CD1c-positive myeloid dendritic cell (primary cell): Measurements from ENCODE around the gene GALNT10.

Source experiments
- DNase-seq: peaks from one replicate; pipeline ENCODE4 v3.0.0-alpha.2; 2016; ENCODE audit errors: extremely low spot score

Gene GALNT10

DNA sequence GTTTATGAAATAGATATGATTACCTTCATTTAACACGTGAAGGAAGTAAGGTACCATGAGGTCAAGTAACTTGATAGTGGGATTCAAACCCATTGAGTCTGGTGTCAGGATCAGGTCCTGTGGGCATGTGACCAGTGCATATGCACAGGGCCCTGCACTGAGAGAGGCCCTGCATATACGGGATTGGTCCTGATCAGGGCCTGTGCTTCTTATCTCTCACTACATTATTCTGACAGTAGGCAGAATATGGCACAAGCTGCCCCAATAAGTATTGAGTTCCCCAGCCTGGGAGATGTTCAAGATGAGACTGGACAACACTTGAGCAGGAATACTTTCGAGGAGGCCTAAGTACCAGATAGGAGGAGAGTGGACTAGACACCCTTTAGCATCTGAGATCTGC lies 44.0 kb downstream of the GALNT10 start:
- DNase-seq: no peak

DNA sequence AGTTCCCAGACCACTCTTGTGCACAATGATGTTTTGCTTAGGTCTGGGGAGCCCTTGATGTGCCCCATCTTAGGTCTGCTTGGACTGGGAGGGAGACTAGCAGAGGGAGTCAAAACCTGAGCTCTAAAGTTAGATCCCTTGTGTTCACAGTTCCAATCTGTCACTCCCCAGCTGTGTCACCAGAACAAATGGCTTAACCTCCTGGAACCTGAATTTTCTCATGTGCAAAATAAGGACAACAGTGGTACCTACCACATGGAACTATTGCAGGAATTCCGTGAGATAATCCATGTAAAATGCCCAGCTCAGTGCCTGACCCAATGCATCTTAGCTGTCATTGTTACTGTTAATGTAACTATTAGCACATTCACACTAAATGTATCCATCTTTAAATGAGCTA lies 45.5 kb downstream of the GALNT10 start:
- DNase-seq: no peak

DNA sequence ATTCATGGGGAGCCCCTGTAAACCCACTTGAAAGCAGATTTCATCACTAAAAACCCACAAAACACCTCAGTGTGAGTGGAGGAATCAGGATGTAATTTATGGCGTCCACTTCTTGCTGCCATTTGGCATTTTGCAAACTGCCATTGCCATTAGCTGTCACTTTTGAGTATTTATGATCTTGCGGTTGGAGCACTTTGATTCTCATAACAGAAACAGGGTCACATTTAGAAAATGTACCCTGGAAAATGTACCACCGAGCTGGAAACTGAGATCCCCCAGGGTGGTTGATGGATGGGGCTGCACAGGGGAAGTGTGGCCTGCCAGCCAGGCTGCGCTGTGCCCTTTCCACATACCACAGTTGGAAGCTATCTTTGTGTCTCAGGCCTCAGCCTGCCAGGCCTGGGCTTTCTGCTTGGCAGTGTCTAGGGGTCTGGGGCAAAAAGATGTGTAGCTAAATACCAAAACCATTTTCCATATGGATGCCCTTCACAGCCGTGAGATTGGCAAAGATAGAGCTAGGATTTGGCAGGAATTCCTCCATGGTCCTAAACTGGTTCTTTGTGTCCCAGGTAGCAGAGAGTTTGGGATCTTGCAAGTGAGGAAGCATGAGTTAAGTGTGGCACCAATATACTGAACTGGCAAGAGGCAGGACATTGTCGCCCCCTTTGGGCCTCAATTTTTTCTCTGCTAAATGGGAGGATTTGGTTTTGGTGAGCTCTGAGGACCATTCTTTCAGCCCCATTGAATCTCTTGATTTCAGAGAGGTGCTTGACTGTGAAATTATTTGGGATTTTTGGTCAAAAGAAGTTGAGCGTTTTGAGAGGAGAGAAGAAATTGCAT lies 46.2 kb downstream of the GALNT10 start:
- DNase-seq: no peak

DNA sequence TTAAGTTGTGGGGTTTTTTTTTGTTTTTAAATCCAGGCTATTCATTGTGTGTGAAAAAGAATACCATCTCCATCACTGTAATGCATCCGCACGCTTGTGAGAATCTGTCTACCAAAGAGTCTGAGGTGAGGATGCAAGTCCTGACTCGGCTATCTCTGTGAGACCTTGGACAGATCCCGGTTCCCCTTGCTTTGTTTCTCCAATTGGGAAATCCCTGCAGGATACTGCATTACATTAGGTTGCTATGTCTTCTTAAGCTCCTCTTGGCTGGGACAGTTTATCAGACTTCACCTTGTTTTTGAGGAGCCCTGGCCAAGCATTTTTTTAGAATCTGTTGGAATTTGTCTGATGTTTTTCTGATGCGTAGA lies 46.8 kb downstream of the GALNT10 start:
- no peak for DNase-seq

DNA sequence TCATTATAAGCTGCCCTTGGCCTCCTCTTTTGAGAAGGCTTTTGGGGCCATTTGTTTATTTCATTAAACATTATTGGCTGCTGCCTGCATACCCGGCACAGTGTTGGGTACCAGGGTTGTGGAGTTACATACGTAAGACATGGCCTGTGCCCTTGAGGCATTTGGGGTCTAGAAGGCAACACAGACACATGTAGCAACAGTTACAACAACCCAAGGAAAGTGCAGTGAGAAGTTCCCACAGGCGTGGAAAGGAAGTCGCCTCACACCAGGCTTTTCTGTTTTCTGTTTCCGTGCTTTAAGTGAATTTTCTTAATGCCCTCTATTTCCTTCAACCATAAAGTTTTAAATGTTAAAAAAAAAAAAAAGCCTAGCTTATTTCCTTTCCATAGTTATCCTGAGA lies 47.4 kb downstream of the GALNT10 start:
- no peak for DNase-seq

DNA sequence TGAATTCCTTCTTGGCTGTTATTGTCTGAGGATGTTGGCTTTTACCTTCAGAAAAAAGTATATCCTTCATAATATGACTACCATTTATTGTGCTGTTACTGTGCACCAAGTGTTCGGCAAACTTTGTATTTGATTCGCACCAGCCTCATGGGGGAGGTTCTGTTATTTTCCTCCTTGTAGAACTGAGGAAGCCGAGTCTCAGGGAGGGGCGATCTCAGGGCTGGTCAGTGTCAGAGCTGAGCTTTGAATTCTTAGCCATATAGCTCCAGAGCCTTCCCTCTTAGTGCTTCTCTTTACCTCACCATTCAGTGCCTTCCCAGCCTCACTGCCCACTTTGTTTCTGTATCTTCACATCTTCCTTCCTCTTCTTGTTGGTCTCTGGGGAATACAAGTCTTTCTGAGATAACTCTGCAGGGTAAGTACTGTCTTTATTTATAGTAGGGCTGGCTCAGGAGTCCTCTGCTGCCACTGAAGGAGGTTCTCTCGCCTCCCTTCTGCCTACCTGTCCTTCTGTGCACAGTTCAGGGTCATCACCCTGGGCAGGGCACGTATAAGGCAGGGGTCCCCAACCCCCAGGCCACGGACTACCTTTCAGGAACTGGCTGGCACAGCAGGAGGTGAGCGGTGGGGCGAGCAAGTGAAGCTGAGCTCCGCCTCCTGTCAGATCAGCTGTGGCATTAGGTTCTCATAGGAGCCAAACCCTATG lies 48.4 kb downstream of the GALNT10 start:
- no peak for DNase-seq

DNA sequence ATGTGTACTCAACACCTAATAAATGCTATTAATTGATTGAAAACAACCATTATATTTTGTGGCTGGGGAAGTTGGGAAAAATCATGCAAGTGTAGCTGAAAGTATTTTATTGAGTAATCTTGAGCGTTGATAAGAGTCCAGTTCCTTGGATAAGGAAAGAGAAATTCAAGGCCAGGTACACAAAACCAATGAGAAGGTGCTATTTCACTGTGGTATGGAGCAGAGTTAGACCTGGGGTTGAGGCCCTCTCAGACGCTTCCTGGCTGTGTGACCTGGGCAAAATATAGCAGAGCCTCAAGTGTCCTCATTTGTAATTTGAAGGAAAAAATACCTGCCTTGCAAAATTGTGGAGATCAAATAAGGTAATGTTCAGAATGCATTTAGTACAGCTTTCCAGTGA lies 50.1 kb downstream of the GALNT10 start:
- DNase-seq: no peak

DNA sequence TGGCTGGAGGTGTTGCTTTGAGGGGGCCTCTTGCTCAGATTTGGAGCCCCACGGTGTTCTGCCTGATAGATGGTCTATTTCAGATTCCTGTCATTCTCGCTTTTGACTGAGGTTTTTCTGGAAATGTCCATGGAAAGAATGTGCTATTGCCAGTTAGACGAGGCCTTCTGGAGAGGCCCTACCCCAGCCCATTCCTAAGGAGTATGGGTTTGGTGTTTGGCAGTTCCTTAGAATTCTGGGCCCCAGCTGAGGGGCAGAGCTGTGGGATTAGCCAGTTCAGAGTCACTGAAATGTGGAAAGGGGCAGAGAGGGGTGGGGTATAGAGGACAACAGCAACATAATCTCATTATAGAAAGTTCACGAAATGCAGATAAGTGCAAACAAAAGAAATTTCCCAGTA lies 50.5 kb downstream of the GALNT10 start:
- DNase-seq: no peak

DNA sequence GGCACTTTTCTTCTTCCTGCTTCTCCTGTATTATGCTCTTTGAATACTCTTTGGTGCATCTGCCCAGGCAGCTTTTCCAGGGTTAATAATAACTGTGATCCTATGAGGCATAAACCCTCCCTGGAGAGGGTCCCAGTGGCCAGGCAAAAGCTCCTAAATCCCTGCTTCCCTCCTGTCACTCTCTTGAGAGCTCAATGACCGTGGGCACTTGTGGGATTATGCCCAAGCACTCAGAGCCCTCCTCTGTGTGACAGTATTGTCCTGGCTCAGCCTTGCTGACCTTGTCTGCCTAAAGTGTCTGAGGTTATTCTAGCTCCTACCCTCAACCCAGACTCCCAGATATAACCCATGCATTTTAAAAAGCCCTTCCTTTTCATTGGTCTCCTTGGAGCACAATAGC lies 51.9 kb downstream of the GALNT10 start:
- no peak for DNase-seq

DNA sequence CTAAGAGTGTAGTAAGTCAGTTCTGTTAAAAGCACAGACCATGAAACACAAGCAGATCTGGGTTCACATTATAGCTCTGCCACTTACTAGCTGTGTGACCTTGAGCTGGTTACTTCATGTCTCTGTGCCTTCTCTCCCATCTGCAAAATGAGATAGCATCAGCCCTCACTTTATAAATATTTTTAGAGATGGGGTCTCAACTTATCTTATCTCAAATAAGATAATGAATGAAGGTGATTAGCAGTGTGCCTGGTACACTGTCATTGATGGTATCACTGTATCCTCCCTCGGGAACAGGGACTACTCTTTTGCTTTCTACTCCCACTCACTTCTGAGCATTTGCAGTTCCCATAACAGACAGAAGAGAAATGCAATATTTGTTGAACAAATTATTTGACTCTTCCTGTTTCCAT lies 52.4 kb downstream of the GALNT10 start:
- no peak for DNase-seq

DNA sequence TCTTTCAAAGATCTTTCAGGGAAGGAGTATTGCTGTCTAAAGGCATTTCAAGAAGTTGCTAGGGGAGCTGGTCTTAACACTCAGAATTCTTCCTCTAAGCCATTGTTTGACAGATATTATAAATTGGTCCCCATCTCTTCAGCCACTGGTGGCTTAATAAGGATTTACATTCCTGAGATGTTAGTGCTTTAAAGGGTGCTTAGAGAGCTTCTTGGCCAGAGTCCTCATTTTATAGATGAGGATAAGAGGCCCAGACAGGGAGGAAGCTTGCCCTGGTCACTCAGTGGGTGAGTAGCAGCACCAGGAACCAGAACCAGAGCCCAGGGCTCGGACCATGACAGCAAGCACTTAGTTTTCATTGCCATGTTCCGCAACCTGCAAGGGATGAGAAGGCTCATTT lies 53.2 kb downstream of the GALNT10 start:
- DNase-seq: no peak

DNA sequence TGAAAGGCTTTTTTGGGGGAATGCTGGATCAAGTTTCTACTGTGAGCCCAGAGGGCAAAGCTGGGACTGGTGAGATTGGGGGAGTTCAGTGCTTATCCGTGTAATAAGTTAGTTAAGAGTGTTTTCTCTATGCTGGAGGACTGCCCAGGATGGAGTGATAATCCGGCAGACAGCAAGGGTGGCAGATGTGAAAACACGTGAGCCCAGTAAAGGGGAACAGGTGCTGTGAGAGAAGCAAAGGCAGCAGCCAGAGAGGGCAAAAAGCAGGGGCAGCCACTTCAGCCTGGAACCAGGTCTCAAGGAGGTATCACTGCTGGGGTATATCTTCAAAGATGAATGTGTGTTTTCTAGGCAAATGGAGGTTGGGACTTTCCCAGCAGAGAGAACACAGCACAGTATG lies 53.9 kb downstream of the GALNT10 start:
- DNase-seq: no peak

DNA sequence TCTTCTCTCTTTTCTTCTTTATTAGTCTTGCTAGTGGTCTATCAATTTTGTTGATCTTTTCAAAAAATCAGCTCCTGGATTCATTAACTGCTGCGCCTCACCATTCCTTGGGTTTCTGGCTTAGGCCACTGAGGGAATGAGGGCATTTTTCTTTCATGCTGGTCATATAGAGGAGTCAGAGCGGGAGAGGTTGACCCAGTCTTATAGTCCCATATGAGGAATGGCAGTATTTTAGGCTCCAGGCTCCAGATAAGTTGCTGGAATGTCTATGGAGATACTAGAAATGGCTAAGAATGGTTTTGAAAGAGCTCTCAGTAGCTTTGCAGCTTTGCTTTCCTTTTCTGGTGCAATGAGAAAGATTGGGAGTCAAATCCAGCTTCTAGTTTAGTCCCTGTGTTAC lies 58.2 kb downstream of the GALNT10 start:
- no peak for DNase-seq

DNA sequence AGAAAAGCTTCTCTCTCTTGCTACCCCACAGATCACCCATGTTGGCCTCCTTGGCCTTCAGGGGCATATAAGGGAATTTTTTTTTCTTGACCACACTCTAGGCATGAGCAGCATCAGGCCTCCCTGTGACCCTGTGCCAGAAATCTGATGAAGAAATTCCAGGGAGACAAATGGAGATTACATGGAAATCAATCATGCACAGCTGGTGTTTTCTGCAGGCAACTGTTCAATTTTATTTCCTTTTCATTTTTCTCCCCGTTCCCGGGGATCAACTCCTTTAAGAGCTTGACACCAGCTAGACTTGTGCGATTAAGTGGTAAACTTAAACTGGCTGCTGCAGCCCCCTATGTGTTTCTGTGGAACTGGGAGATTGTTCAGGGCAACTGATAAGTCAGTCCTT lies 59.3 kb downstream of the GALNT10 start:
- no peak for DNase-seq

DNA sequence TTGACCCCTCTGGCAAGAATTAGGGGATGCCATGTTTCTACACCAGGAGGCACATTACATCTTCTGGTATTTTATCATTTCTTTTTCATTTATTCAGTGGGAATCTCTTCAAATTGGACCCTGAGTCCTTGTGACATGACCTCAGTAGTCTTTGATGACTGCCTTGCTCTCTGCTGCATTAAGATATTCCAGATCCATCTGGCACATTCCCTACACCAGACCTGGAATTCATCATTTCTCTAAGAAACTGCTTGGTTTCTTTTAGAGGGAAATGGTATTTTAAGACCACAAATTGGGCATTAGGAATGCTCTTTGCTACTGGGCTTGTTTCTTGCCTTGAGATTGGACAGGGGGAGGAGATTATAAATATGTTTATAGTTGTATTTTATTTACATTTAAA lies 61.0 kb downstream of the GALNT10 start:
- DNase-seq: no peak

DNA sequence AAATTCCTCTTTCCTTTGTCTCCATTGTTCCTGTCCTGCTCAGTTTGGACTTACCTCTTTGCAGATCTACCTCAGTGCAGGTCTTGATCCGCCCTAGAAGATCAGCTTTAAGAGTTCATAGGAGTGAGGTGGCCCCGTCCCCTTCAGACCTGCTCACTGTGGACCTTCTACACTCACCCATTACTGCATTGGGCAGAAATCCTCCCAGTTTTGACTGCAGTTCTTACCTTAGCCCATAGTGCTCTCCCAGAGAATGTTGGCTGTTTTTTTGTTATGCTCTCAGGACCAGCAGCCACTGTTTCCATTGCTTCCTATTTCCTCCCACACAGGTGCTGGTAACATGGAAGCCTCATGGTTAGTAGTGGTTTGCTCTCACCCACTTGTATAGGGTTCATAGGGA lies 63.3 kb downstream of the GALNT10 start:
- no peak for DNase-seq

DNA sequence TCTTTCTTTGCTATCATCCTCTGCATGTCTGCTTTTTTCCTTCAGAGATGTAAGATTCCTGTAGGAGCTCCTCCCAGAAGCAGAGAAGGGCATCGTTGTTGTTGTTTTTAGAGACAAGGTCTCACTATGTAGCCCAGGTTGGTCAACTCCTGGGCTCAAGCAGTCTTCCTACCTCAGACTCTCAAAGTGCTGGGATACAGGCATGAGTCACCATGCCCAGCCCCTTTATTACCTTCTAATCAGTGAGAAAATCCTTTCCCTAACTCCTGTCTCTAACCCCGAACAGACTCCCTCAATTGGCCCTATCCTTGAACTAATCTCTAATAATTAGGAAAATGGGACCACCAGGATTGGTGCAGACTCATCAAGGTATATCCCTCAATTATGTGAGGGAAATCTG lies 64.4 kb downstream of the GALNT10 start:
- no peak for DNase-seq

DNA sequence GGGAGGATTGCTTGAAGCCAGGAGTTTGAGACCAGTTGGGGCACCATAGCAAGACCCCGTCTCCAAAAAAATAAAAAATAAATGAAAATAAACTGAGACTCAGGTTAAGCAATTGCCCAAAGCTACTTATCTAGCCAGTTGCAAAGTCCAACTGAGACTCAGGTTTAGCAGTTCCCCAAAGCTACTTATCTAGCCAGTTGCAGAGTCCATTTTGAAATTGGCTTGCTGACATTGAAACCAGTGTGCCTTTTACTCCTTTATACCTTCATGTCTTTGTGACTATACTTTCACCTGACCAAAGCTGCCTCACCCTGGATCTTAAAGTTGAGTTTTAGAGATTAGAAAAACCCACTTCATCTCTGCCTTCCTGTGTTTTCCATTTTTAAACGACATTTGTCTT lies 66.5 kb downstream of the GALNT10 start:
- no peak for DNase-seq

DNA sequence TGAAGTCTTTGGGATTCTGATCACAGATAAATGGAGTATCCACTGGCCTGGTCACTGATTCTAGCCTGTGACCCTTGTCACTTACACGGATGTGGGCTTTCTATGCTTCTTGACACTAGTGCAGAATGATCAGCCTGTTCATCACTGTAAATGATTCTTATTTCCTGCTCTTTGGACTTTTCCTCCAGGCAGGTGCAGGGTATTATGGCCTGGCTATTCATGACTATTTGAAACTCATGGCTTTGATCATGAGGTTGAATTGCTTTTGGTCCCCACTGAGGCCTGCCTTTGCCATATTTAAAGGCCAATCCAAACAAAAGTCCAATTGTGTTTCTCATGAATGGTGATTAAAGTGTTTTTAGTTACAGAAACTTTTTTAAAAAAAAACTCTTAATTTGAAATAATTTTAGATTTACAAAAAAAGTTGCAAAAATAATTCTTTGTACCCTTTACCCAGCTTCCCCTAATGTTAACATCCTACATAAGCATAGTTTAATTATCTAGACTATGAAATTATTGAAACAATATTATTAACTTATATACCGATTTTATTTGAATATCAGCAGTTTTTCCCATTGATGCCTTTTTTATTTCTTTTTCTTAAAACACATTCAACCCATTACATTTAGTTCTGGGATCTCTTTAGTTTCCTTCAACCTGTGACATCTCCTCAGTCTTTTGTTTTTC lies 68.1 kb downstream of the GALNT10 start:
- DNase-seq: no peak

DNA sequence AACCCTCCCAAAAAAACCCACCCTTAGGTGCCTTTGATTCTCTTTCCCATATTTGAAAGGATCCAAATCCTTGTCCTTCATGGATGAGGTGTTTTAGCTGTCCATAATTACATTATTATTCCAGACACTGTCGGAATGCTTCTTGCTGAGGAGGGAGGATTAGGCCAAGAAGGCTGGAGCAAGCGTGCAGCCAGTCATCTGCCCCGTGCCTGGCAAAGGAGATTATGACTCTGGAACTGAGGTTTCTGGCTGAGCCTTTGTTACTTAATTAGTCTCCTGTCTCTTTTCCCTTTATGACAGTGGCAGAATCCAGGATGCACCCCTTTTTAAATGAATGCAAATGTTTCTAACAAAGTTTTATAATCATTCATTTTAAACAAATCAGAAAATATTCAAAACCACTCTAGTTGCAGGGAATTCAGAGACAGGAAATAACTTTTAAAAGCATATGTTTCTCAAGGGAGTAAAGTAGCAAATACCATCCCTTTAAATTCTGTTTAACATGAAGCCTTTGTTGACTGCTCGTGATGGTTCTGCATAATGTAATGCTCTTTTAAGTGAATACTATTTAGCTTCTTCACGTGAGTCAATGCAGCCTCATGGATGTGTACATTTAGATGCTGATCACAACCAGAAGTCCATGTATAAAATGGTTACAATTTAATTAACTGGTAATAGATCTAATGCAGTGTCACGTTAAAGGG lies 69.8 kb downstream of the GALNT10 start:
- DNase-seq: no peak

DNA sequence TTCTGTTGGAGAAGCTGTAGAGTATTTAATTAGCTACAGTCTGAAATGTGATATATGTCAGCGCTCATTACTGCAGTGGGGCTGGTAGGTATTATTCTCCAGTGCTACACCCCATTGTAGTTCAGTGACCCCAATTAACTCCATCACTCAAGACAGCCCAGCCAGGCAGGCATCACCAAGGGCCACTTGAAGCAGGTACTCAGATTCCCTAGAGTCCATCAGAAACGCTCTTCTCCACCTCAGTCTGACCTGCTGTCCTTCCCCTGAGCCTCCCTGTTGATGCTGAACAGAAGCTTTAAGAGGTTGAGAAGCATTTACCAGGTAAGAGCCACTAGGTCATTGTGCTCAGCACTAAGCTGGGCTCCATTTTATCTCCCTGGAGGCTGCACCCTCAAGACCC lies 71.8 kb downstream of the GALNT10 start:
- DNase-seq: no peak

DNA sequence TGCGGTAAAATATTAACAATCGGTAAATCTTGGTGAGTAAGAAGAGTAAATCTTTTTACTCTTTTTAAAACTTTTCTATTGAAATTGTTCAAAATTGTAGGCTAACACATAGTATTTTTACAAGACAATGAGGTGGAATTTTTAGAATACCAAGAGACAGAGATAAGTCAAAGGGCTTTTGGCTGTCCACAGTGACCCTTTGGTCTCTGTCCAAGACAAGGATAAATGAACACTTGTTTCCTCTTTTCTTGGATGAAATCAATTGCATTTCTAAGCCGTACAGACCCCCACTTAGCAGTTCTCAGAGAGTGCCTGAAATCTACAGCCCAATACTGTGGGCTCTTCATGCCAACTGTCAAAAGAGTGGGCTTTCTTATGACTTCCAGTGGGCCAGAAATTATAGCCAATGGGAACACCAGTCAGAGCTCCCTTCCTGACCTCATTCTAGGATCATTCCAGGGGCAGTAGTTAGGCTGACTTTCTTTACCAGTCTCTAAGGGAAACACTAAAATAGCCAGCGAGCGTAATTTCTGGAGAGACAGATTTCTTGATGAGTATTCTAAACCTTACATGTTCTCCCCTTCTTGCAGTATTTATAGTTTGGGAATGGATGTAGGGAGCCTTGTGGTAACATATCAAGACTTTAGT lies 74.1 kb downstream of the GALNT10 start:
- no peak for DNase-seq
